HL-60 (cell line): ENCODE measurements around the gene GCAT.
A peak's percentile ranks its signal among the peaks of the same experiment; 100 is the strongest.

Source experiments
- DNase-seq, 2 experiments: peaks; one replicate each; pipeline ENCODE4 v3.0.0-alpha.2; 2010 to 2020; ENCODE audit warnings: low read depth in 1 of 2, low spot score in 1 of 2
- H3K27ac ChIP-seq: fragments of 250-450 bp; sonication (Bioruptor Pico); replicated peaks from 2 replicates; pipeline ENCODE4 v1.5.1; 2020; ENCODE audit warnings: mild to moderate bottlenecking, moderate library complexity
- H3K27me3 ChIP-seq: fragments of 250-450 bp; sonication (Bioruptor Pico); 2 replicates; pipeline ENCODE4 v1.5.1; 2021; ENCODE audit warnings: mild to moderate bottlenecking, moderate library complexity; ENCODE audit not compliant: insufficient read depth, poor library complexity, severe bottlenecking
- H3K4me3 ChIP-seq: replicated peaks from 2 replicates; pipeline ENCODE4 v1.5.1; 2011; ENCODE audit warnings: mild to moderate bottlenecking, control low read depth, low read length; ENCODE audit not compliant: insufficient read depth
- GABPA ChIP-seq: IDR thresholded peaks from 2 replicates; pipeline ENCODE4 v1.6.1; 2012; ENCODE audit warnings: low read depth
- POLR2AphosphoS5 ChIP-seq: IDR thresholded peaks from 2 replicates; pipeline ENCODE4 v1.6.1; 2012; ENCODE audit warnings: low read depth
- SPI1 ChIP-seq: IDR thresholded peaks from 2 replicates; pipeline ENCODE4 v1.6.1; 2012; ENCODE audit warnings: low read depth, mild to moderate bottlenecking, borderline replicate concordance
- TF ChIP-seq, protein P1 (sequence below): IDR thresholded peaks from one replicate; pipeline ENCODE4 v1.5.1; 2011; ENCODE audit warnings: low read length, control low read depth, inconsistent platforms; ENCODE audit not compliant: insufficient read depth
- TF ChIP-seq, protein P2 (sequence below): IDR thresholded peaks from 2 replicates; pipeline ENCODE4 v1.6.1; 2012; ENCODE audit warnings: low read depth; ENCODE audit not compliant: insufficient replicate concordance

The GCAT gene

DNA sequence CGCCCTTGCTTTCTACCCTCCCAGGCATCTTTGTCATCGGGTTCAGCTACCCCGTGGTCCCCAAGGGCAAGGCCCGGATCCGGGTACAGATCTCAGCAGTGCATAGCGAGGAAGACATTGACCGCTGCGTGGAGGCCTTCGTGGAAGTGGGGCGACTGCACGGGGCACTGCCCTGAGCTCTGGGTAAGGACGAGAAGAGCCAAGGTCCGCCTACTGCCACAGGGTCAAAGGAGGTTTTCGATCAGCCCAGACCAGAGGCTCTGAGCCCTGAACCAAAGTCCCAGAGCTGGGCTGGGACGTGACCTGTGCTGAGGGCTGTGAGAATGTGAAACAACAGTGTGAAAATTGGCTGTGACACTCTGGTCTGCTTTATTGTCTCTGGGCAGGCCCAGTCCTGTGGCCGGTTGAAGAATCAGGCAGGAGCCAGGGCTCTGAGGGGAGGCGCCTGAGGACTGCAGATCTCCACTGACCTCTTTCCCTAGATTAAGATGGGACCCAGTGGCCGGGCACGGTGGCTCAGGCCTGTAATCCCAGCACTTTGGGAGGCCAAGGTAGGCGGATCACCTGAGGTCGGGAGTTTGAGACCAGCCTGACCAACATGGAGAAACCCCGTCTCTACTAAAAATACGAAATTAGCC is 8.9 kb downstream of the GCAT start:
- H3K4me3 ChIP-seq = no peak overlapping the region
- TF ChIP-seq, protein P1, sequence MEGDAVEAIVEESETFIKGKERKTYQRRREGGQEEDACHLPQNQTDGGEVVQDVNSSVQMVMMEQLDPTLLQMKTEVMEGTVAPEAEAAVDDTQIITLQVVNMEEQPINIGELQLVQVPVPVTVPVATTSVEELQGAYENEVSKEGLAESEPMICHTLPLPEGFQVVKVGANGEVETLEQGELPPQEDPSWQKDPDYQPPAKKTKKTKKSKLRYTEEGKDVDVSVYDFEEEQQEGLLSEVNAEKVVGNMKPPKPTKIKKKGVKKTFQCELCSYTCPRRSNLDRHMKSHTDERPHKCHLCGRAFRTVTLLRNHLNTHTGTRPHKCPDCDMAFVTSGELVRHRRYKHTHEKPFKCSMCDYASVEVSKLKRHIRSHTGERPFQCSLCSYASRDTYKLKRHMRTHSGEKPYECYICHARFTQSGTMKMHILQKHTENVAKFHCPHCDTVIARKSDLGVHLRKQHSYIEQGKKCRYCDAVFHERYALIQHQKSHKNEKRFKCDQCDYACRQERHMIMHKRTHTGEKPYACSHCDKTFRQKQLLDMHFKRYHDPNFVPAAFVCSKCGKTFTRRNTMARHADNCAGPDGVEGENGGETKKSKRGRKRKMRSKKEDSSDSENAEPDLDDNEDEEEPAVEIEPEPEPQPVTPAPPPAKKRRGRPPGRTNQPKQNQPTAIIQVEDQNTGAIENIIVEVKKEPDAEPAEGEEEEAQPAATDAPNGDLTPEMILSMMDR = no peak
- TF ChIP-seq GABPA = no peak
- TF ChIP-seq SPI1 = no peak
- no peak for TF ChIP-seq POLR2AphosphoS5
- TF ChIP-seq, protein P2, sequence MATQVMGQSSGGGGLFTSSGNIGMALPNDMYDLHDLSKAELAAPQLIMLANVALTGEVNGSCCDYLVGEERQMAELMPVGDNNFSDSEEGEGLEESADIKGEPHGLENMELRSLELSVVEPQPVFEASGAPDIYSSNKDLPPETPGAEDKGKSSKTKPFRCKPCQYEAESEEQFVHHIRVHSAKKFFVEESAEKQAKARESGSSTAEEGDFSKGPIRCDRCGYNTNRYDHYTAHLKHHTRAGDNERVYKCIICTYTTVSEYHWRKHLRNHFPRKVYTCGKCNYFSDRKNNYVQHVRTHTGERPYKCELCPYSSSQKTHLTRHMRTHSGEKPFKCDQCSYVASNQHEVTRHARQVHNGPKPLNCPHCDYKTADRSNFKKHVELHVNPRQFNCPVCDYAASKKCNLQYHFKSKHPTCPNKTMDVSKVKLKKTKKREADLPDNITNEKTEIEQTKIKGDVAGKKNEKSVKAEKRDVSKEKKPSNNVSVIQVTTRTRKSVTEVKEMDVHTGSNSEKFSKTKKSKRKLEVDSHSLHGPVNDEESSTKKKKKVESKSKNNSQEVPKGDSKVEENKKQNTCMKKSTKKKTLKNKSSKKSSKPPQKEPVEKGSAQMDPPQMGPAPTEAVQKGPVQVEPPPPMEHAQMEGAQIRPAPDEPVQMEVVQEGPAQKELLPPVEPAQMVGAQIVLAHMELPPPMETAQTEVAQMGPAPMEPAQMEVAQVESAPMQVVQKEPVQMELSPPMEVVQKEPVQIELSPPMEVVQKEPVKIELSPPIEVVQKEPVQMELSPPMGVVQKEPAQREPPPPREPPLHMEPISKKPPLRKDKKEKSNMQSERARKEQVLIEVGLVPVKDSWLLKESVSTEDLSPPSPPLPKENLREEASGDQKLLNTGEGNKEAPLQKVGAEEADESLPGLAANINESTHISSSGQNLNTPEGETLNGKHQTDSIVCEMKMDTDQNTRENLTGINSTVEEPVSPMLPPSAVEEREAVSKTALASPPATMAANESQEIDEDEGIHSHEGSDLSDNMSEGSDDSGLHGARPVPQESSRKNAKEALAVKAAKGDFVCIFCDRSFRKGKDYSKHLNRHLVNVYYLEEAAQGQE = no peak
- peaks cover 2% of the 10 kb centered on the region for H3K27me3 ChIP-seq
- H3K27ac ChIP-seq = no peak overlapping the region
- DNase-seq = no peak

DNA sequence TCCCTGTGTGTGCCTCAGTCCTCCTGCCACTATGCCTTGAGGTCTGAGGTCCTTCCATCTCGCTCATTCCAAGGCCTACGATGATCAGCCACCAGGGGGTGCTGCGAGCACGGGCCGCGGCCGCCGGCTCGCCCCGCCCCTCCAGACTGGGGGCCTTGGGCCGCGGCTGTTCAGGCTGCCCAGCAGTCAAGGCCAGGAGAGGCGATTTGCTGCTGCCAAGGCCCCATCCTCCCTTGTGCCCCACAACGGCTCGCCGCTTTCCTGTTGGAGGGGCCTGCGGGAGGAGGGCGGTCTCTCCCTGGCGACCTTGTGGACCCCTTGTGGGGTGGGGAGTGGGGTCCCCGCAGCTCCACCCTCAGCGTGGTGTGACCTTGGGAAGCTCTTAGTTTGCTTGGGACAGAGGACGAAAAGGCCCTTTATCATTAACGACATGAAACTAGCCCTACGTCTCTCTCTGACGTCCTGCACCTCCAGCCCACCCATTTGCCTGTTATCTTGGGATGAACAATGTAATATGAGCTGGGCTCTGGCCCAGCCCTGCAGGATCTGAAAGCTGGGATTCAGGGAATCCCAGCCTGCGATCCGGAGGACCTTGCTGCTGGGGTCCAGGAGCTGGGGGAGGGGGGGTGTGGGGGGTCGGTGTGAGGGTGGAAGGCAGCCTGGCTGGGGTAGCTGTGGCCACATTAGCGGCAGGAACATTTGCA is 10.1 kb downstream of the GCAT start:
- Histone ChIP-seq H3K27me3 (peaks cover 2% of the 10 kb centered on the region), H3K4me3 (no peak overlapping the region), H3K27ac (no peak overlapping the region)
- TF ChIP-seq, protein P2 = no peak
- TF ChIP-seq GABPA (no peak), POLR2AphosphoS5 (no peak), SPI1 (no peak)
- TF ChIP-seq, protein P1 = peak; percentile 84
- peak in 1 of 2 experiments; percentile 72 for DNase-seq

DNA sequence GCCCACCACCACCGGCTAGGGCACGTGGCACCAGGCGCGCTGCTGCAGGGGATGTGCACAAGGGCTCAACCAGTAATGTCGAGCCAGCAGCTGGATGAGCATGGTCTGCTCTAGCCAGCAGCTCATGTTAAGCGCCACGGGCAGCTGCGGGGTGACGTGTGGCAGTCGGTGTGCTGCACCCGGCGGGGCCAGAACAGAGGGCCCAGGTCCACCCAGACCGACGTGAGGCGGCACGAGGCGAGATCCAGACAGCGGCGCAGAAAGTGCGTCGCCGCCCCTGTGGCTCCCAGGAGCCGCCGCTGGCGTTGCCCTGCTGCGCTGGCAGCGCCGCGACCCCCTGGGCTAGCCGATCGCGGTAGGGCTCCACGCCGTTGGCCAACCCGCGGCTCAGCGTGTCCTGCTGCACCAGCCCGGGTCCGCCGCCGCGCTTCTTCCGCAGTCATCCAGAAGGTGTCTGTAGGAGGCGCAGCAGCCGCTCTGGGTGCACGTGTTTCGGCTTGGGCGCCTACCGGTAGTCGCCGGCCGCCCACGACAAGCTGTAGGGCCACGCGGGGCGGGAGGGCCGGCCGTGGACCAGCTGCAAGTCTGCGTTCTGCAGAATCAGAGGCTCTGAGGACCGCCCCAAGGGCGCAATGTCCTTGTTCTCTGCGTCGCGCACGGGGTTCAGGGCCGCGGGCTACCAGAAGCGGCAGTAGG is 10.8 kb downstream of the GCAT start:
- DNase-seq = peak in 1 of 2 experiments; percentile 73
- Histone ChIP-seq H3K27me3 (peaks cover 2% of the 10 kb centered on the region), H3K27ac (no peak overlapping the region), H3K4me3 (no peak overlapping the region; the same call in 1 of the 2 replicates)
- TF ChIP-seq, protein P1 = no peak
